H1 (cell line): Measurements from ENCODE around the gene ADAM12. TPM values are rescaled to one million over a fixed set of nuclear protein-coding genes. Genes with fewer than 3 reads are reported as not detected.

Experiments used
- CEBPB ChIP-seq: IDR thresholded peaks from 2 replicates; pipeline ENCODE4 v1.6.1; 2012; ENCODE audit warnings: low read depth, low read length
- EGR1 ChIP-seq: IDR thresholded peaks from 2 replicates; pipeline ENCODE4 v1.6.1; 2011; ENCODE audit warnings: low read depth, low read length, borderline replicate concordance
- EZH2 ChIP-seq: fragments of 200-600 bp; sonication (generic); IDR thresholded peaks from 2 replicates; pipeline ENCODE4 v1.7.1; 2012; ENCODE audit warnings: low read depth, mild to moderate bottlenecking, moderate library complexity, low read length, inconsistent platforms; ENCODE audit not compliant: severe bottlenecking
- RFX5 ChIP-seq: IDR thresholded peaks from 2 replicates; pipeline ENCODE4 v1.6.1; 2011; ENCODE audit warnings: low read depth, low read length, improper control_type of control experiment, borderline replicate concordance
- SIN3A ChIP-seq, 2 experiments: IDR thresholded peaks in 1 of 2; conservative IDR thresholded peaks in 1 of 2; 2 replicates each; pipeline ENCODE4 v1.6.1; 2011 to 2012; ENCODE audit warnings: low read length in 2 of 2, improper control_type of control experiment in 1 of 2, low read depth in 1 of 2, mild to moderate bottlenecking in 1 of 2
- polyA plus RNA-seq, 7 experiments: library from polyadenylated mRNA; depleted of rRNA in 3 of 7; stranded (reverse) in 5 of 7; unstranded in 2 of 7; fragments of >200 nt in 5 of 7; fragments of 200-250 nt in 2 of 7; gene quantifications; 1 replicate in 5 of 7; 2 replicates in 1 of 7; 4 replicates in 1 of 7; pipeline versions ENCODE4 v1.2.1 to v1.2.3, GENCODE V29; 2011 to 2013; ENCODE audit warnings: missing spikeins in 2 of 7, mixed read lengths in 2 of 7
- total RNA-seq: library from RNA; stranded (reverse); fragmentation: NEBNext Ultra II Directional; extraction: Animal tissue kit (Norgen Biotek cat#: 25700); gene quantifications from 2 replicates; pipeline ENCODE4 v1.2.1, GENCODE V29; 2021

ADAM12 gene
- total and polyA plus RNA-seq, 2 of the 8 experiments (the other 6 are each of a cell fraction or from before 2014, with no cell fraction given) = 0.07 to 0.17 TPM

DNA sequence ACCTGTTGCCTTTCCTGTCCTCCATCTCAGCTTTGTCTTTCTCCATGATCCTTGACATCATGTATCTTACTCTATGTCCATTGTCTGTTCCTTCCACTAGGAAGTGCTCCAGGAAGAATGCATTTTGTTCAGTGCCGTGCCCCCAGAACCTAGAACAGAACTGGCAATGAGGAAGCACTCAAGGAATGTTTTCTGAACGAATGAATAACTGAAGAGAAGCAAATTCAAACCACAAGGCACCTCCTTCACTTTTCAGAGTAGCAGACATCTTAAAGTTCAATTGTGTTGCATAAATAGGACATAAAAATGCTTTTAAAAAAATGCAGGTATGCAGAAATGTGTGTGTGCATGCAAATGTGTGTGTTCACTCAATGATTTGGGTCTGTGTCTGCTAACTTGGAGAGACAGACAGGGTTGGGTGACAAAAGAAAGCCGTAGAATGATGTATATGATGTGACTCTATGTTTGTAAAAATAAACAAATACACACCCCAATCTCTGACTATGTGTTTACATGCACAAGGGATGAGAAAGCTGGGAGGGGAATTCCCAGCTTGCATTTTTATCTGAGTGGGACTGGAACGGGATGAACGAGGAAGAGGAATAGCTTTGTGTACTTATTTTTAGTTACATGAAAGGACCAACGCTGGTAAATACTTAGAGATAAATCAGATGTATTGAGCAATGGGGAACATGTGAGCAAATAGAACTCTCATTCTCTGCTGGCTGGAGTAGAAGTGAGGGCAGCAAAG is 254.2 kb downstream of the ADAM12 start (continued):
- TF ChIP-seq EGR1 (no peak), EZH2 (no peak), CEBPB (no peak), RFX5 (no peak), SIN3A (conservative IDR thresholded peaks at IDR 0.05 in 1 of 2, IDR thresholded peaks at IDR 0.05 in 1 of 2; ENCODE audit: low read depth in 1 of 2, low read length in 2 of 2) (no peak)
